HG03196 (cell line): ENCODE data around the gene SGMS1.
"Not testable (repeated sequence)": the region's sequence is repeated elsewhere in the genome, so short reads cannot be mapped to it uniquely, and the experiment has no call there.

Experiments
- ATAC-seq: cut with Tn5 transposase; IDR thresholded peaks from one replicate; pipeline ENCODE4 v1.9.1; 2021; ENCODE audit not compliant: unreplicated experiment

Gene SGMS1

DNA sequence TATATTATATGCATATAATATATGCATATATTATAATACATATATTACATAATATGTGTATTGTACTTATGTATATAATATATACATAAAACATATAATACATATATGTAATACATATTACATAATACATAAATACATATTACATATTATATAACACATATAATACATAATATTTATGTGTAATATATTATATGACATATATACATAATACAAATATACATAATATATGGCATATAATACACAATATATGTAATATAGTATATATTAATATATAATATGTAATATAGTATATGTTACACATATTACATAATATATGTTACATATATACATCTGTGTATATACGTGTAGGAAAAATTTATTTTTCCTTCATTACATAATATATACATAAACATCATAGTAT lies 63.4 kb downstream of the SGMS1 start:
- no peak for ATAC-seq

DNA sequence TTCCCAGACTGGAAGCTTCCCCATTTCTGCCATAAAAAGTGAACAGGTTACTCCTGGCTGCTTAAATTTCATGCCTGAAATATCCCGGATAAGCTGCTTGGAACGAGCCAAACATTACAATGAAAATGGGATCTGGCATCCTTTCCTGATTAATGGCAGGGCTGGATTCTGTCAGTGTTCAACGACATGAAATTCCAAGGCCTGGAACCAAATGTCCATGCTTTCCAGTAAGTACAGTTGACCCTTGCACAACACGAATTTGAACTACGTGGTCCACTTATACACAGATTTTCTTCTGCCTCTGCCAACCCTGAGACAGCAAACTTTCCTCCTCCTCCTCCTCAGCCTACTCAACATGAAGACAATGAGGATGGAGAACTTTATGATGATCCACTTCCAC lies 65.4 kb downstream of the SGMS1 start:
- no peak for ATAC-seq

DNA sequence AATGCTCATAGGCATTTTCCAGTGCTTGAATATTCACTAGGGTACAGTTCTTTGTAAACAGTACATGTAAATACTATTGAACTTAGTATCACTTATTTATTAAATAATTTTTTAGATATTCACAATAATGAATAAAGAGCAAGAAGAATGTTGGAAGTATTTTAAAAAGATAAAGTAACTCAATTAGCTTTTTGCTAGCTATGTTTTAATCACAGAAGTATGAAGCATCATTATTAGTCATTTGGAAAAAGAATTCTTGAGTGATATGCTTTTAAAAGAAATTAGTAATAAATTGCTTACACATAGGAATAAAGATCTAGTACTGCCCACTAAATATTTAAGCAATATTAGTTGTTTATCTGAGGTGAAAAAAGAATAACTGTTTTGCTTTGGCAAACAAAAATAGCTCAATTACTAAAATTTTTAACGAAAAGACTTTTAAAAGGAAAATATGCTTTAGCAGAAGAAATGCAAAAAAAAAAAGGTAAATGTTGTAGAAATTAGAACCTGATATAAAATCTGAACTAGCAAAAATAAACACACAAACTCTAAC lies 66.5 kb downstream of the SGMS1 start:
- no peak for ATAC-seq

DNA sequence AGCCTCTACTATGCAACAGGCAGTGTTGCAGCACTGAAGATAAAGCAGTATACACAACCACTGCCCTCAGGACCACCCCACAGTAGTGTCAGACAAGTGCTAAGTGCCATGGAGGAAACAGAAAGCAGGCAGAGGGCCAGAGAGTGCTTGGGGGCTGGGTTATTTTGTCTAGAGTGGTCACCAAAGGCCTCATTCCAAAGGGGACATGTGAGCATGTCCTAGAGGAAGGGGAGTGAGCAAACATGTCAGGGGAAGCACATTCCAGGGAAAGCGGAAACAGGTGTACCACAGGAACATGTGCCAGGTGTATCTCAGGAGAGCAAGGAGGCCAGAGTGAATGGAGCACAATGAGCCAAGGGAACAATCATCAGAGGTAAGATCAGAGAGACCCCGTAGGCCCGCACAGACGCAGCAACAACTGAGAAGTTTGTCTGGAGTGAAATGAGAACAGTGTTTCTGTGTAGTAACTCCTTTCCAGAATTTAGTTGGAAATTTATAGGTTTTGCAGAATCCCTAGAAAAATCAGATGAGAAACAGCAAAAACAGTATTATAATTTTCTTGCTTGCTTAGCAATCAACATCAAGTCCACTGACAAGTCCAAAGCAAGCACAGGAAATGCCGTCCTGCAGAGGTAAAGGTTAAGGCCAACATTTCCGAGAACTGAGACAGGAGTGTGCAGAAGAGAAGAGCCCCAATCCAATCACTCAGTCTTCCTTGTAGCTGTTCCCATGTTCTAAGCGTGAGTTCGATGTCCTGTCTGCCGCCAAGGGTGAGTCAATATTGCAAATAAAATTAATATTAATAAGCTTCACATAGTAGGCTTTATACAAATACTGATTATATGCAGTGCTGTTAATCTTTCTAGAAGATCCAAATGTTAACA lies 67.3 kb downstream of the SGMS1 start:
- ATAC-seq: no peak

DNA sequence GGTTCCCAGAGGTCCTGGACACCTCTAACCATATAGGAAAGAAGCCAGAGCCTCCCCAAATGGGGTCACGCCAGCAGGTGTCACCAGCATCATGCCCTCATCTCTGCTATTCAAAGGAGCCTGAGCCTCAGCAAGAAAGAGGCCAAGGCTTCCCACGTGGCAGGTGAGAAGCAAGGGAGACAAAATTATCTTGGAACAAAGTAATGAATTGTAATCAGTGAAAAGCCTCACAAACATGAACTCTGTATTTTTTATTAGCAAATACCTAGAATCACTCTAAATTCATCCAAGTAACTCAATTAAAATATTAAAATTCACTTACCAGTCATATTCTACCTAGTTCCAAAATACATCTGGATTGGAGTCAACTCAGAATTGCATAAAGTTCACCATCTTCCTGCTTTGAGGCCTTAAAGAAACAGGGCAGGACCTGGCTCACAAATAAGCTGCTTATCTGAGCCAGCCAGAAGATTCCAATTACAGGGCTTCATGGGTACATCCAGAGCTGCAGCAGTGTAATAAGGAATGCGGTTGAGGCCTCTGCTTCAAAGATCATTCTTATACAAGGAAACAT lies 68.7 kb downstream of the SGMS1 start:
- ATAC-seq: no peak

DNA sequence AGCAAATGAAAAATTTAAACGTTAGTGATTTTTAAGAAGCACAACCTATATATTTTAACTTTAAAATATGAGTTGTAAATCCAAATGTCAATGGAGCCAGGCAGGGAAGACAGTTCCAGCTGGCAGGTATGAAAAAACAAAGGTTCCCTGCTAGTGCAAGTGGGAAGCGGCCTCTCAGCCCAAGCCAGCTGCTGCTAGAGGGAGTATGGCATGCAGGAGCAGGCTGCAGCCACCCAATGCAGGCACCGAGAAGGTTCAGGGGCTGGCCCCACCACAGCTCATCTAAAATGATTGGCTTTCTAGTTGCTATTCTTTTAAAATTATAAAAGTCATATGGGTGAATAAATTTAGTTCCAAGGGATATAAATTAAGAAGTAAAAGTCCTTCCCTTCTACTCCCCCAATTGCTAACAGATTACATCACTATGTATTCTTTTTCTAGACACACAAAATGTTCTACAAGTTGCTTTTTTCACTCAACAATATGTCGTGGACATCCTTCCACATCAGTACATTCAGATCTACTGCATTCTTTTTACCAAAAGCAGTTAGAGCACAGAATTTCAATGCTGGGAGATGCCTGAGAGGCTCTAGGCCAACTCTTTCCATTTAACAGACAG lies 69.3 kb downstream of the SGMS1 start:
- no peak for ATAC-seq

DNA sequence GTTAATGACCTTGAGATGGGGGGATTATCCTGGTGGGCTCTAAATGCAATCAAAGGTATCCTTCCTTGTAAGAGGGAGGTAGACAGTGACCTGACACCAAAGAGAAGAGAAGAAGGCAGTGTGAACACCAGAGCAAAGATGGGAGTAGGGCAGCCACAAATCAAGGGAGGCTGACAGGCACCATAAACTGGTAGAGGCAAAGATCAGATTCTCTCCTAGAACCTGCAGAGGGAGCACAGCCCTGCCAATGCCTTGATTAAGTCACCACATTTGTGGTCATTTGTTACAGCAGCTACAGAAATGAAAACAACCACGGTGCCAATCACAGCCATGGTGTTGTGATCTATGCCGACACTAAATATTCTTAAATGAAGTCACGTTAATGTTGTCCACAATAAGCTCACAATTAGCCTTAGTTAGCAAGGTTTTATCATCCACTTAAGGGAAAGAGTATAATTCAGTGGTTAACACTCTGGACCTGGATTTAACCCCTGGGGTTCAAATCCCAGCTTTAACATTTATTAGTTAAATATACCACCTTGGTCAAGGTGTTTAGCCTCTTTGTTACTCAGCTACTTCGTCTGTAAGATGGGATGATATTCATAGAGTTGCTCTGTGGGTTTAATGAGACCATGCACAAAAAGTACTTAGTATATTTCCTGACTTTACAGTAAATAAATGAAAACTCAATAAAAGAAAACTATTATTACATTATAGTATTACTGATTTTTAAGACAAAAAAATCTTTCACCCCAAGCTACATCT lies 70.8 kb downstream of the SGMS1 start:
- ATAC-seq: no peak

DNA sequence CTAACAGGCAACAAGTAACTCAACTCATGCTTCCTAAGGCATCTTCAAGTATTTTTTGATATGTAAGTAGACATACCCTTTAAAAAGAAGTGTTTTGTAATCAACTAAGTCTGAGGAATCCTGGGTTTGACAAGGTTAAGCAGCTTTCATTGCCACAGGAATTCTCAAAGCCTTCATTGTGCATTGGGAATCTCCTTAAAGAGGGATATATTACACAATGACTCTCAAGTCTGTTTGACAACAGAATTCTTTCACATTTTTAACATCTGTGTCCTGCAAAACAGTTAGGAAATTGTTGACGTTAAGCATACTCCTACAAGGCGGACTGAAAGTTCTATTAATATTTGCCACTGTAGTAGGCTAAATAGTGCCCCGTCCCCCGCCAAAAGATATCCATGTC lies 71.4 kb downstream of the SGMS1 start:
- no peak for ATAC-seq

DNA sequence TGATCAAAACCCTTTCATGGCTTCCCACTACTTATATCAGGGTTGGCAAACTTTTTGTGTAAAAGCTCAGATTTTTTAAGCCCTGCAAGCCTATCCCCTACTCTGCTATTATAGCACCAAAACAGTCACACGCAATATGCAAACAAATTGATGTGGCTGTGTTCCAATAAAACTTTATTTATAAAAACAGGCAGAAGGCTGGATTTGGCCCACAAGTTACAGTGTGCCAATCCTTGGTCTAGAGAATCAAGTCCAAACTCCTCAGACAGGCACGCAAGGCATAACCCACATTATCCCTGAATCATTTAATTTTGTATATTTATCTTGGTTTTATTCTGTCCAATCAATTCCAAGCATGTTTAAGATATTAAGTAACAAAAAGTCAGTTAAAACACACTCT lies 71.9 kb downstream of the SGMS1 start:
- ATAC-seq: no peak

DNA sequence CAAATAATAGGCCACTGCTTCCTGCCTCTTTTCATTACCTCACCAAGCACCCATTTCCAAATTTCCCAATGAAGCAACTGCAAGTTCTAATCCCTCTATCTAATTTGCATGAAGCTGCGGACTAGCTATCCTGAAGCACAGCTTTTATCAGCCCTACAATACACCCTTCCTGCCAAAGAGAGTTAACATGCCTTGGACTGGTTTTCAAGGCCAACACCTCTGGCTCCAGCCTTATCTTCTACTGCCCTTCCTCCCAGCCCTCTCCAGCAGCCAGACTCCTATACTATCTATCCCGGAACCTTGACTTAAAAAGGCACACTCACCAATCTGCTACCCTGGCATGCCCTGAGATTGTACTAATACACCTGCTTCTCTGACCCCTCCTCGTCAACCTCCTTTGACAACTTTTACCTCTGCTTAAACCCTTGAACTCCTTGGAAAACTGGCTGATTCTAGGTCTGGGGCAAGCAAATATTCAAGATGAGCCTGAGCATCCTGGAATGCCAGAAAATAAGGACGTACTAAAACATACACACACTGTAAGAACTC lies 73.4 kb downstream of the SGMS1 start:
- no peak for ATAC-seq

DNA sequence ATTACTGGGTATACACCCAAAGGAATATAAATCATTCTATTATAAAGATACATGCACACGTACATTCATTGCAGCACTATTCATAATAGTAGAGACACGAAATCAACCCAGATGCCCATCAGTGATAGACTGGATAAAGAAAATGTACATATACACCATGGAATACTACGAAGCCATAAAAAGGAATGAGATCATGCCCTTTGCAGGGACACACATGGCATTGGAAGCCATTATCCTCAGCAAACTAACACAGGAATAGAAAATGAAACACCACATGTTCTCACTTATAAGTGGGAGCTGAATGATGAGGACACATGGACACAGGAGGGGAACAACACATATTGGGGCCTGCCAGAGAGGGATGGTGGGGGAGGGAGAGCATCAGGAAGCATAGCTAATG lies 74.6 kb downstream of the SGMS1 start:
- ATAC-seq: not testable (repeated sequence)

DNA sequence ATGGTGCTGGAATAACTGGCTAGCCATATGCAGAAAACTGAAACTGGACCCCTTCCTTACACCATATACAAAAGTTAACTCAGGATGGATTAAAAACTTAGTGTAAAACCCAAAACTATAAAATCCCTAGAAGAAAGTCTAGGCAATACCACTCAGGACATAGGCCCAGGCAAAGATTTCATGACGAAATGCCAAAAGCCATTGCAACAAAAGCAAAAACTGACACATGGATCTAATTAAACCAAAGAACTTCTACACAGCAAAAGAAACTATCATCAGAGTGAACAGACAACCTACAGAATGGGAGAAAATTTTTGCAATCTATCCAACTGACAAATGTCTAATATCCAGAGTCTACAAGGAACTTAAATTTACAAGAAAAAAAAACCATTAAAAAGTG lies 75.3 kb downstream of the SGMS1 start:
- not testable (repeated sequence) for ATAC-seq

DNA sequence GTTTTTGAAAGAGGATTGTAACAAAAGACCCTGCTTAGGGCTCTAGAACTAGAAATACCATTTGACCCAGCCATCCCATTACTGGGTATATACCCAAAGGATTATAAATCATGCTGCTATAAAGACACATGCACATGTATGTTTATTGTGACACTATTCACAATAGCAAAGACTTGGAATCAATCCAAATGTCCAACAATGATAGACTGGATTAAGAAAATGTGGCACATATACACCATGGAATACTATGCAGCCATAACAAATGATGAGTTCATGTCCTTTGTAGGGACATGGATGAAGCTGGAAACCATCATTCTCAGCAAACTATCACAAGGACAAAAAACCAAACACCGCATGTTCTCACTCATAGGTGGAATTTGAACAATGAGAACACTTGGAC lies 77.5 kb downstream of the SGMS1 start:
- not testable (repeated sequence) for ATAC-seq

DNA sequence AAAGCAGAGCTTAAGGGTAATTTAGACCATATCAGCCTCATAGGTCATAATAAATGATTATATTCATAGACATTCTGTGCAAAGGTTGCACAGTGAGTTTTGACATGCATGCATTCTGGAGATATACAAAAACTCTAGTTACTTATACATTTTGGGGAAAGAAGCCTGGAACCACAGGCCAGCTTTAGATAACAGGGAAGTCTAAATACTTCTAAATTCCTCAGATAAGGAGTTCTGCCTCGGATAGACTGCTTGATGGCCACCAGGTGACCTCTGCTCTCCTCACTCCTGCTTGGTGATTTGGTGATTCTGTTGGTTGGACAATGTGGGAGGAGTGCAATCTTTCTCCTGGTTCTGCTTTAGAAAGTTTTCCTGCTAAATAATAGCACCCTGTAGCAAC lies 77.9 kb downstream of the SGMS1 start:
- ATAC-seq: no peak

DNA sequence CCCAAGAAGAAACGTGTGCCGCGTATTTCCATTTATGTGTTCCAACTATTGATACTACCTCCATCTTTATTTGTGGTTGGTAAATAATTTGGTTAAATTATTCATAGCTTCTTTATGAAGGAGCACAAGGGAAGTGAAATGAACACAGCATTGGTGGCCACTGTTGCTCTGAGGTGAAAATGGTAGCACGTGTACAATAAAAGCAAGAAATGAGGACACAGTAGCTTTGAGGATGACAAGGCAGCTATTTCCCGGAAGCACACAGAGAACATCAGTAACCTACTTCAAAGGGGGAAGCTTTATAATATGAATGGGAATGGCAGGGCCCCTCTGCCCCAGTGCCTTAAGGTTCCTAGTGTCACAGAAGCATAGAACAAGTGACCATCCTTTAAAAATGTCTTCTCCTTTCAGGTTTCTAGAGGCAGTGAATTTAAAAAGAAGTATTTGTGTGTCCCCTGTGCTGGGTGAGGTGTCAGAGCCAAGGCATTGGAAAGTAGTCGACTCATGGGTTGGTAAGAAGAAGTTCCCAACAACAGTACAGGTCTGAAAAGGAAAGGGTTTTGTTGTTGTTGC lies 78.8 kb downstream of the SGMS1 start:
- no peak for ATAC-seq

DNA sequence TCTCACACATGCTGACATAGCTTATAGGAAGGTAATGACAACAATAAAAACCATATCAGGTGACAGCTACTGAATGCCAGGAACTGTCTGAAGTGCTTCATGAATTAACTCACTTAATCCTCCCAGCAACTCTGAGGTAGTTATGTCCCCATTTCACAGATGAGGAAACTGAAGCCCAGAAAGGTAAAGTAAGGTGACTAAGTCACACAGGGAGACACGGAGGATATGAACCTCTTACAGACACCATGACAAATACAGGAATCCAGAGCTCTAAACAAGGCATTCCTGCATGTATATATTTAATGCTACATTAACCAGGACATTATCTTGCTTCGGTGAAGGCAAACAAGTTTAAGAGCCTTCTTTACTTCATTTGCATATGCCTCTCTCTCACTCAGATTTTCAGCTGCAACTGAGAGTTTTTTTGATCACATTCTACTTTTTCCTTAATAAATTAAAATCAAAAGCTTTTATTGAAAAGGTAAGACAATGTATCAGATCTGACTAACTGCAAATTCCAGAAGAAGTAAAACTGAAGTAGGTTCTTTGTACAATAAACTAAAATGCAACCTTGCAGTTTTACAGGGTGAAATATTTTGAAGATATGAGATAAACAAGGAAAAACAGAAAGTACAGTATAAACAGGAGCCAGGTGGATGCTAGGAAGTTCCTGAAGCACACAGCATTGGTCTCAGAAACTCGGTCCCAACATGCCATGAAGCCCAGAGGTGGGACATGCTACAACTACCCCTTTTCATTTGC lies 79.5 kb downstream of the SGMS1 start:
- no peak for ATAC-seq

DNA sequence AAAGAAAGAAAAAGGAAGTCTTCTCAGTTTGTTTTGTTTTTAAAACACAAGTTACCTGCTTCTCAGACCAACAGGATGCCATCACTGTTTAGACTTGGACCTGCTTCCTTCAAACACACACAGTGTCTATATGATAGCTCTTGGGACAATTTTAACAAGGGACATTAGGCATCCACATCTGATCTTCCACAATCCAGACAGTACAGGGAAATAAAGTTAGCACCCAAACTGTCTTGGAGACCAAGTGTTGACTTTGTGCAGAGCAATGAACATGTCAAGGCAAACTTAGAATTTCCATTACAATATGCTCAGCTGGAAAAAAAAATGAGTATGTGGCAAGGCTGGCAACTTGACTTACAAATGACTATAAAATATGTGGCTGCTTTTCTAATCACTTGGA lies 80.9 kb downstream of the SGMS1 start:
- no peak for ATAC-seq

DNA sequence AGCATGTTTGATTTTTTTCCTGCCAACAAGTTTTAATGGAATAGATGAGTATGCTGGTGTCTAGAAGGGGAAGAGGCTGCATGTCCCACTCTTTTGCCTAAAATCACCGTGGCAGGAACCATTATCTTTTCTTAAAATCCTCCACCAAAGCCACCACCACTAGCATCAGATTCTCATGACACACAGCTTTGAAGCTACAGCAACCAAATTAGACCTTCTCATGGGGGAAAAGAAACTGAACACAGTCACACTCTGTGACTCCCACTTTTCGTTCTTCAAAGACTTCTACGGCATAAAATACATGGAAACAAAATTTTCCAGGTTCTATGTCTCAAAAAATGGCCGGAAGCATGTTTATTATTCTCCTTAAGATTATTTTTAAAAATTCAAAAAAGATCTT lies 81.8 kb downstream of the SGMS1 start:
- ATAC-seq: no peak

DNA sequence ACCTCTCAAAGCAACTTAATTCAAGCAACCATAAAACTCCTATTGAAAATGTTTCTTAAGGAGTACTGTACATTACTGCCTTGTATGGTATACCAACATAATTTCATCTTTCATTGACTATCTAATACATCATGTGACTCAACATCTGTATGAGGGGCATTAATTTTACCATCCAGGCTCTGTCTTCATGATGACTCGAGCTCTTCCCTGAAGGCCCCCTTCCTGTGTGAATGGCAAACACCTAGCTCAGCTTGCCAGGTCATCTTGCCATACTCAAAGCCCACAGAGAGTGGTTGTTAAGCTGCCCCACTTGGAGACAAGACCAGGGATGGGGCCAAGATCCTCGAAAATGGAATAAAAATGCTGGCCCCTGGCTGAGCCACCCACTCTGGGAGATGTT lies 82.4 kb downstream of the SGMS1 start:
- no peak for ATAC-seq

DNA sequence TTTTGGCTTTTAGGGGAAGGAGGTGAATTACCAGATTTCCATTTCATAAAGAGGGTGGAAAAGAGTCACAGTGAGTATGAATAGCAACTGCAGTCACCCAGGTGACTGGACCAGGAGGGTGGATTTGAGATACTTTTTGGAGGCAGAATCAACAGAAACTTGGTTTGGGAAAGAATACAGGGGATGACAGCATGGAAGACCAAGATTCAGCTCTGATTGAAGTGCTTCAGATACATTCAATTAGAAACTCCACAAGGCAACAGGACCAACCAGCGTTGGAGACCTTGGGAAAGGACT lies 83.0 kb downstream of the SGMS1 start:
- ATAC-seq: no peak
